Suppressor macrophage treated with lipopolysaccharide for 1 hour (primary cell): ENCODE data around the gene LCP2.

ENCODE experiments used
- DNase-seq, 3 donors: peaks; one replicate each; pipeline ENCODE4 v3.0.0-alpha.2; 2020 to 2022

The LCP2 gene

GRCh38 chr5:170297589-170298462, at the start of gene LCP2:
LCP2 (minus strand) TSS chr5:170297777; CDS start chr5:170297611, 166 bp downstream.
- DNase-seq: peak; percentile 92 to 99 (median 96)

GRCh38 chr5:170347022-170347567, 49.5 kb upstream of the LCP2 start:
- DNase-seq: no peak

- no peak for DNase-seq
Observed at GRCh38 chr5:170345971-170346370, 48.4 kb upstream of the LCP2 start.

- DNase-seq: no peak
Observed at GRCh38 chr5:170343177-170343576, 45.6 kb upstream of the LCP2 start.

GRCh38 chr5:170342153-170342725, 44.7 kb upstream of the LCP2 start:
- DNase-seq: no peak

GRCh38 chr5:170341545-170341944, 44.0 kb upstream of the LCP2 start:
- no peak for DNase-seq

- no peak for DNase-seq
Observed at GRCh38 chr5:170339780-170340167, 42.2 kb upstream of the LCP2 start.

GRCh38 chr5:170338933-170339779, 41.6 kb upstream of the LCP2 start:
- DNase-seq: peak; percentile 59 to 68 (median 64)

GRCh38 chr5:170338291-170338690, 40.7 kb upstream of the LCP2 start:
- no peak for DNase-seq

GRCh38 chr5:170337045-170337733, 39.6 kb upstream of the LCP2 start:
- DNase-seq: peak; percentile 53 to 63 (median 59)

GRCh38 chr5:170336065-170336464, 38.5 kb upstream of the LCP2 start:
- DNase-seq: no peak

- no peak for DNase-seq
Observed at GRCh38 chr5:170334626-170335025, 37.0 kb upstream of the LCP2 start.

- peak; percentile 90 to 97 (median 95) for DNase-seq
Observed at GRCh38 chr5:170333161-170333910, 35.8 kb upstream of the LCP2 start.

- DNase-seq: no peak
Observed at GRCh38 chr5:170332058-170332457, 34.5 kb upstream of the LCP2 start.

GRCh38 chr5:170330568-170331054, 33.0 kb upstream of the LCP2 start:
- DNase-seq: peak in 1 of 3 donors; percentile 66

GRCh38 chr5:170329524-170329923, 31.9 kb upstream of the LCP2 start:
- DNase-seq: no peak

GRCh38 chr5:170327829-170328228, 30.3 kb upstream of the LCP2 start:
- DNase-seq: no peak

- DNase-seq: no peak
Observed at GRCh38 chr5:170327168-170327567, 29.6 kb upstream of the LCP2 start.

GRCh38 chr5:170319301-170319700, 21.7 kb upstream of the LCP2 start:
- DNase-seq: no peak

- DNase-seq: no peak
Observed at GRCh38 chr5:170317499-170317898, 19.9 kb upstream of the LCP2 start.

GRCh38 chr5:170316937-170317336, 19.4 kb upstream of the LCP2 start:
- DNase-seq: no peak
